NCI-H748 (cell line): ENCODE data around the gene CARS1.

ENCODE experiments used
- DNase-seq: peaks from one replicate; lab custom pipeline; 2025; ENCODE audit not compliant: unreplicated experiment; lab: John Stamatoyannopoulos, UW

CARS1 gene

DNA sequence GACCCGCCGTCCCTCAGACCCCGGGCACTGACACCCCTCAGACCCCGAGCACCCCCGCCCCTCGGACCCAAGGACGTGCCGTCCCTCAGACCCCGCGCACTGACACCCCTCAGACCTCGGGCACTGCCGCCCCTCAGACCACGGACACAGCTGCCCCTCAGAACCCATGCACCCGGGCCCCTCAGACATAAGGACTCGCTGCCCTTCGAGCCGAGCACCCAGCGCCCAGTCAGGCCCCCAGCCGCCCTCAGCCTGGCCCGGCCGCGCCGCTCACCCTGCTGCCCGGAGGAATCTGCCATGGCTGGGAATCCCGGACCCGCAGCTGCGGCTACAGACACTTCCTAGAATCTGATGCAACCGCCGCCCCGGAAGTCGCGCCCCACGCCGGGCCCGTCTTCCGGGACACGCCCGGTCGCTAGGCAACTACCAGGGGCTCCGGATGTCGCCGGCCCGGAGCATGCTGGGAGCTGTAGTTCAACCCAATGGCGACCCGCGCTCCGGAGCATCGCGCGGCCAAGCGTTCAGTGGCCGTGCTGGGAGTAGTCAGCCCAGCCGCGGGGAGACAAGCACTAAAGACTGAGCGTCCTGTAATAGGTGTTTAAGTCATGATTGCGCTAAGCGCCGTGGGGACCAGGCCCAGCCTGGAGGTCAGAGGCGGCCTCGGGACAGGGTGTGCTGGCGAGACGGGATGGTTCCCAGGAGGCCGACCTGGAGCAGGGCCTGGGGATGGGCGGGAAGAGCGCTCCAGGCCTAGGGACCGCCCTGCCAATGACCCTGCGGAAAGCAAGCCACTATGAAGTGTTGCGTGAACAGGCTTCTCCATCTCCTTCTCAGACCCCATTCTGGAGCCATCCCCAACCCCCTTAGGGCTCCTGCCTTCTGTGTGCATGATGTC lies at the start of gene CARS1:
Gene CARS1, minus strand, starts transcription at position 355 of the 895 bp plus-strand sequence. Its CDS starts 56 bp downstream, at position 299.
- peak; percentile 97 for DNase-seq

DNA sequence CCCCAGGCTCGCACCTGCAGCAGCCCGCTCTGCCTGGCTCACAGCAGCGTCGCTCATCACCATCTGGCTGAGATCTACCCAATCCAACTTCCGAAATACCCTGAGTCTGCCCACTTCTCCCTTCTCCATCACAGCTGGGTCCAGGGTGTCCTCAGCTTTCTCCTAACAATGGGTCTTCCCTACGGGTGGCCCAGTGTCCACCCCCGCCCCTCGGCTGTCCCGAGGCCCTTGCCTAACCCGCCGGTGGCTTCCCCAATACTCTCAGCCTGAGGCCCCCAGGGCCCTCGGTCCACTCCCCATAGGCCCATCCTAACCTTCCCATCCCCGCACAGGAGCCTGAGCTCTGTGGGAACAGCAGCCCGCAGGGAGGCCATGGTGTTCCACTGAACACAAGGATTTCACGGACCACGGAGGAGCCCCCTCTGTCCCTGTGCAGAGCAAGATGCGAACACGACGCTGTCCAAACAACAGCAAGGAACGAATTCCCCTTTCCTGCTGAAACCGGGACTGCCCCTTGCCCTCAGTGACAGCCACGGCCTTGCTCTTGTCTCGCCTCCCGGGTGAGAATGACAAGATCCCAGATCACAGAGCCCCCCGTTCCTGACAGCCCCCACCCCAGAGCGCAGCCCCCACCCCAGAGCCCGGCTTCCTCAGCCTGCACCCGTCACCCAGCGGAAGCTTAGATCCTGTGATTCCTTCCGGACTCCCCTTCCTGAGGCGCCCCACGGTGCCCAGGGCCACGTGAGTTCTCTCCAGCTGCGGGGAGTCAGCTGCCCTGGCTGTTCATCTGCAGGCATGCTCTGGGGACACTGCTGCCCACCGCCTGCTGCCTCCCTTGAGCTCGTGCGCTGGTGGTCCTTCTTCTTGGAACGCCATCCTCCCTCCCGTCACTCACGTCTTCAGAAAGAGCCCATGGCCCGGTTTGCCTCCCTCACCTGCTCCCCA lies 48.8 kb upstream of the CARS1 start:
- no peak for DNase-seq

DNA sequence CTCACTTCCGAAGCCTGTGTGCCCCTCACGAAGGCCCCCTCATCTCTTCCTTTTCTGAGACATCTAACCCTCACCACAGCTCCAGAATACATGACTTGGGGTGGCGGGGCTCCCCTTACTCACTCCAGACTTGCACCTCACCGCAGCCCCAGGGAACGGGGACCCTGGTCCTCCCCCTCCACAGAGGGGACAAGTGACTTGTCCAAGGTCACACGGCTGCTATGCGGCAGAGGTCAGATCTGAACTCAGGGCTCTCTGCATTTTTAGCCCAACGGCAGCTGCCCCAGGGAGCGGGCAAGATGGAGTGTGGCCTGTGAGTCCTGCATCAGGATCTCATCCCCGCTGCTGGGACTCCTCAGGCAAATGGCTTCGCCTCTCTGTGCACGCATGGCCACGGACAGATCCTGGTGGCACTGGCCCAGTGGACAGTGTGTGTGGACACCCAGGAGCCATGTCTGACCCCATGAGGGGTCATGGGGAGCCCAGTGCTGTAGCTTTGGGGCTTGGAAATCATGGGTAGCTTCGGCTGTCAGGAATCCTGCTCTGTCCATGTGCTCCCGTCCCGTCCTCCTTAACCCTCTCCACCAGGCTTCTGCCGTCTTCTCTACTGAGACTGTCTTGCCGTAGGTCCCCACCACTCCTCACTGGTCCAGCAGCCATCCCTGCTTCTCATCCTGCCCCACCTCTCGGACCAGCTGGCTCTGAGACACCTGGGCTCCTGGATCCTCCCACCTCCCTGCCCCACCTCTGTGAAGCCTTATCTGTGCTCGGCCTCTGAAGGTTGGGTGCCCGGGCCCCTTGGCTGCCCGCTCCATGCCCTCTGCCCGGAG lies 48.0 kb upstream of the CARS1 start:
- DNase-seq = no peak

DNA sequence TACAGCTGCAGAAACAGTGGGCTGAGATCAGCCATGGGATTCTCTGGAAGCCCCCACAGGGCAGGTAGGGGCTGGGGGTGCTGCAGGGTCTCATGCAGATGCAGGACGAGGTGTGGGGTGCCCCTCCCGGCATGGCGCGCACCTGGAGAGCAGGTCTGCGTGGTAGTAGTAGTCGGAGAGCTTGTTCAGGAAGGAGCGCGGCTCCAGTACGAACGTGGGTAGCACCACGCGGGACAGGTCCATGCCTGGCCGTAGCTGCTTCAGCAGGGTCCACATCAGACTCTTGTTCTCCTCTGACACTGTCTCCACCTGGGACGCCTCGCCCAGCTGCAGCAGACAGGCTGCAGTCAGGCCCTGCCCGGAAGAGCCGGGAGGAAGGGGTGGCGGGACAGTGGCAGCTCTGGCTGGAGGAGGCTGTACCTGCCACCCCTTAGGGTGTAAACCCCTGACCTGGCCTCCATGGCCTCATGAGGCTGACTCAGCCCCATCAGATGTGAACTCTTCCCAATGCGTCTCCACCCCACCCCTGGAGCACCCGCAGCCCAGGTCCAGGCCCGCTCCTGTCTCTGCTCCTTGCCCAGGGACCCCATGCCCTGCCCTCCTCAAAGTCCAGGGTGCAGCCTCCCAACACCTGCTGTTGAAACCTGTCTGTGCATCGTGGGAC lies 47.0 kb upstream of the CARS1 start:
- DNase-seq = no peak

DNA sequence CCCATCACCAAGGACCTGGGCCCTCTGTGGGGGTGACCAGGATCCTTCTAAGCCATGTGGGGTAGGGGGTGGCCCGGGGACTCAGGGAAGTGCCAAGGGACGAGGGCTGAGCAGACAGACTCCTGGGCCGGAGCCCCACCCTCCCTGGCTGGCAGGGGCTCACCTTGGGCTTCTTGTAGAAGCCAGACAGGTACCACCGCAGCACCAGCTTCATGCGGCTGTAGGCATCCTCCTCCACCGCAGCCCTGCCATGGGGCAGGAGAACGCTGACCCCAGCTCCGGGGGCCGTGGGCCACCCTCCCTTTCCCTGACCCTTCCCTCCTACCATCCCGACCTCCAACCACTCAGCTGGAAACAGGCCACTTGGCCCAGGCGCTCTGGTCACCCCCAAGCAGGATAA lies 45.9 kb upstream of the CARS1 start:
- DNase-seq = no peak

DNA sequence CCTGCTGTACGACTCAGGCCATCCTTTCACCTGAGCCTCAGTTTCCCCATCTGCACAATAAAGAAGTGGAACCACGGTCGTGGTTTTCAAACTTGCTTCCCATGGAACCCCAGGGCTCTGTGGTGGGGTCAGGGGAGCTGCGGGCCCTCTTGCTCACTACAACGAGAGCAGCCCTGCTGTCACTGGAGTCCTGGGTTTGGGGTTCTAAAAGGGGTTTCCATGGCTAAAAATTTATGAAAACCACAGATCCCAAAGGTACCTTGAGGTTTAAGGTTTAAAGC lies 45.4 kb upstream of the CARS1 start:
- DNase-seq = no peak

DNA sequence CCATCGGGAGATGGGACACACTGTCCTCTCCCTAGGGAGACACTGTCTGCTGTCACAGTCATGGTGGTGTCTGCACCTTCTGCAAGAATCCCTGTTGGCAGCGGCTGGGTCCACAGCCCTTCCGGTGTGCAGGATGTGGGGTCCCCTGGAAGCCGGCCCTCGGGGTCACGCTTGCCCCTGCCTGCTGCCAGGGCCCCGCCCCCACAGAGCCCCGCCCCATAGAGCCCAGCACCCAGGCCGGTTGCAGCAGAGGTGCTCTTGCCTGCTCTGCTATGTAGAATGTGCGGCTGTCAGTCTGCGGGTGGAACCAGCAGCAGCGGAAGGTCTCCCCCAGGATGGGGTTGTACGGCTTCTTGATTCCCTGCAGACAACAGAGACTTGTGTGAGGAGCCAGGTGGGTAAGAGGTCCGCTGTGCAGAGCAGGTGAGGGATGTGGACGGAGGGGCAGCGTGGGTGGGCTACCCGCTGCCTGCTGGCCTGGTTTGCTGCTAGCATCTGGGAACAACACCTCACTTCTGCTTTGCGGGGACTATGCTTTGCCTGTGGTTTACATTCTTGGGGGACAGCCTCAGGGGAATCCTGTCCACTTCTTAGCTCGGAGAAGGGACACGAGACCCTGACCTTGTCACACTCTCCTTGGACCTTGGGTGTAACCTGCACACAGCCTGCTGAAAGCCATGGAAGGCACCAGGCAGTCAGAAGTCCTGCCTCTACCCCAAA lies 44.9 kb upstream of the CARS1 start:
- no peak for DNase-seq

DNA sequence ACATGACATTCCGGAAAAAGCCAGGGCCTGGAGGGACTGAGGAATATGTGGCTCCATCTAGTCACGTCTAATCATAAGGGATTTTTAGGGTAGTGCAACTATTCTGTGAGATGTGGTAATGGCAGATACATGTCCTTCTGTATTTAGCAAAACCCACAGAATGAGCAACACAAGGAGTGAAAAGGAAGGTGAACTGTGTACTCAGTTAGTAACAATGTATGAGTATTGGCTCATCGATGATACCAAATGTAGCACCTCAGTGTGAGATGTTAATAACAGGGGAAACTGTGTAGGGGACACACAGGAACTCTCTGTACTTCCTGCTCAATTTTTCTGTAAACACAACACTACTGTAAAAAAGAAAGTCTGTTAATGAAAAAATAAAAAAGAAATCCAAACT lies 42.0 kb upstream of the CARS1 start:
- no peak for DNase-seq

DNA sequence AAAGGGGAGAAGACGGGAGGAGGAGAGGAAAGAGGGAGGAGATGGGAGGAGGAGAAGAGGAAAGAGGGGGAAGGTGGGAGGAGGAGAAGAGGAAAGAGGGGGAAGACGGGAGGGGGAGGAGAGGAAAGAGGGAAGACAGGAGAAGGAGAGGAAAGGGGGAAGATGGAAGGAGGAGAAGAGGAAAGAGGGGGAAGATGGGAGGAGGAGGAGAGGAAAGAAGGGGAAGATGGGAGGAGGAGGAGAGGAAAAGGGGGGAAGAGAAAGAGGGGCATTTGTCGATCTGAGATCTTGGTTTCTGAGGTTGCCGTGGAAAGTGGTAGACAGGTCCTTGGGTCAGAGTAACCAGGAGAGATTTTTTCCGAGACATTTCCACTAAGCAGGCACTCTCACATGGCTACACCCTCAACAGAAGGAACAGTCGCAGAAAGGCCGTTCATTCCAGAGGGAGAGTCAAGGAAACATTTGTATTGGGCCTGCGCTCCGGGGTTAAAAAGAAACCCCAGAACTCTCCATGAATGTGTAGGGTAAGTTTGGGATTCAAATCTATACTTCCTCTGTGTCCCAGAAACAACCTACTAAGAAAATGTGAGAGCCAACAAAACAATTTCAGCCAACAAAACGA lies 39.8 kb upstream of the CARS1 start:
- no peak for DNase-seq

DNA sequence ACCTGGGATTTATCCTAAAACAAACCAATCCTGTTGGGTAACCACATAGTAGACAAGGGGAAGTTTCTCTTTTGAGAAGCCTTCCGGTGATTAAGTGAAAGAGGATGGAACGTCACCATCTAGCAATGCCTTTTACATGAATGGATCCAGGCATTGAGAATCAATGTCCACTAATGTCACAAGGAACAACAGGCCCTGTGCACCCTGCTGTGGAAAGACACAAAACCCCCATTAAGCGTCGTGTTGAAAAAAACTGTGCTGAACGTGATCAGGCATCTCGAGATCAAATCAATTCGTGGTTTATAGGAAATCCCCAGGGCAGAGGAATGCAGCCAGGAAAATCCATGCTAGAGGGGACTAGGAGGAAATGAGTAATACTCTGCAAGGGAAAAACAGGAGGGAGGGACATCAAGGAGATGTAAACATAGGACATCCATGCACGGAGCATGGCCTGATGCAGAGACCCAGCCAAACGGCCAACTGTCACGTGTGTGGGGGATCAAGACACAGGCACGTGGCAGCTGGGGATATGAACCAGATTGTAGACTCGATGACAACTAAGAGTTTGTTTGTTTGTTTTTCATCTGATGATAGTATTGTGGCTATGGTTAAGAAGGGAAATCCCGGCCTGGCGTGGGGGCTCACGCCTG lies 38.6 kb upstream of the CARS1 start:
- peak; percentile 18 for DNase-seq

DNA sequence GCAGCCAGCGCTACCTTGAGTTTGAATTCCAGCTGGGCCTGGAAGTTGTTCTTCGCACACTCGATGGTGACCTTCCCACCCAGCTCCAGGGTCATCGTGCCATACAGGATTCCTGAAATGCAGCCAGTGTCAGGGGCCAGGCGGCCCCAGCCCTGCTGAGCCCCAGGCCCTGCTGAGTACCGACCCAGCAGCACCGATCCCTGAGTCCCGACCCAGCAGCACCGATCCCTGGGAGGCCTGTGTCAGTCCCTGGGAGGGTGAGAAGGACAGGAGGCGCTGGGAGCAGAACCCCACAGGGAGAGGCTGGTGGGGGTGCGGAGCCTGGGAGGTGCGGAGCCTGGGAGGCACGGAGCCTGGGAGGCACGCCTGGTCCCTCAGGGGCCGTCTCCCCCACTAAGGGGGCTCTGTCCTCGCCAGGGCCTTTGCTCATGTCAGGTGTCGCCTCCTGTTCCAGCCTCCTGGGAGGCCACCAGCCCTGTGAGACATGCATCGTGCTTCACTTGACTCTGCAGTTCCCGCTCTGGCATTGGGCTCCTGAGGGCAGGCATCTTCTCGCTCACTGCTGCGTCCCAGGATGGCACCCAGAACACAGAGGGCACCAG lies 37.1 kb upstream of the CARS1 start:
- no peak for DNase-seq

DNA sequence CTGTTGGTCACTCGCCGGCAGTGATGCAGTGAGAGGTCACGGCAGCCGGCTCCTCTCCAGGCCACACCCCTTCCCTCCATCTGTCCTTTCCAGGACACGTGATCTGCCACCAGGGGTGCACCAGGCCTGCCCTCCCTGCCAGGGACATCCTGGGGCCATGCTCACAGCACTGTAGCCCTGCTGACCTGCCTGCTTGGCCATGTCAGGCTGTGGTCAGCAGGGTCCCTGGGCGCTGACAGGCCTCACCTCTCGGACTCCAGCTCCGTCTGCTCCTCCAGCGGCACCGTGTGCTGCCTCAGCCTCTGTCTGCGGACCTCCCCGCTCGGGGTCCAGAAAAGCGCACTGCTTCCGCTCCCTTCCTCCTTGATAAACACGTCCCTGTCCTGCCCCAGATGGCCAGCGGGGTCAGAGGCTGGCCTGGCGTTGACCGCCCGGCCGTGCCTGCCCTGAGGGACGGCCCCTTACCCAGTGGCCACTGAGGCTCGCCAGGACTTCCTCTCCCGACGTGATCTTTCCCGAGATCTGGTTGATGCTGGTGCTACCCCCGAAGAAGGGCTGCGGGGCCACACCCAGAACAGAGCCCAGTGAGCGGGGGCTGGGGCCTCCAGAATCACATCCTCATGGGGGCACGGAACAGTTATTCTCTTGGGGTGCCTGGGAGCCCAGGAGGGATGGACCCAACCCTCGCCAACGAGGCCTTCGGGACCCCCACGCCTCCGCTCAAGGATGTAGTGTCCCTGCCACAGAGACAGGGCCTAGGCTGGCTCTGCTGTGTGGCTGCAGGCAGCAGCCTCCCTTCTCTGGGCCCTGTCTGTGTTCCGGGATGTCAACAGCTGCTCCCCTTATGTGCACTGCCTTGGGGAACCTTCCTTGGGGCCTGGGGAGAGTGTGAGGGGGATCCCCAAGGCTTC lies 36.3 kb upstream of the CARS1 start:
- no peak for DNase-seq

DNA sequence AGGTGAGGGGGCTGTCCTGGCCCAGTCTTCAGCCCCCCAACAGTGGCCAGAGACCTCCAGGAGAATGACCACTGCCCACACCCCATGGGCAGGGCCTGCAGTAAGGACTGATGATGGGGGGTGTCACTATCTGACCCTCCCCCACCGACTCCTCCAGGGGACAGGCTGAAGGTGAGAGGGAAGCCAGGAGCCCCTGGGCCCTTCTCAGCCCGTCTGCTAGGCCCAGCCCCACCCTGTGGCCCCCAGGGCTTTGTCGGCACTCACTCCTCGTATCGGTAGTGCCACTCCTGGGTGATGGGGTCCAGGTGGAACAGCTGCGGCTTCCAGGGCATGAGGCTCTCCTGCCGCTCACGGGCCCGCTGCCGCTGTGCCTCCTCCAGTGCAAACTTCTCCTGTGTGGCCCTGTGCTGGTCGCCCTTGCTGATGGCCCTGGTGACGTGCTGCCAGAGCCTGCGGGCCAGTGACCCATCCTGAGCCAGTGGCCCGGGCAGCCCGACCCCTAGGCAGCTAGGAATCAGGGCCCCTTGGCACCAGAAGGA lies 35.4 kb upstream of the CARS1 start:
- DNase-seq = no peak

DNA sequence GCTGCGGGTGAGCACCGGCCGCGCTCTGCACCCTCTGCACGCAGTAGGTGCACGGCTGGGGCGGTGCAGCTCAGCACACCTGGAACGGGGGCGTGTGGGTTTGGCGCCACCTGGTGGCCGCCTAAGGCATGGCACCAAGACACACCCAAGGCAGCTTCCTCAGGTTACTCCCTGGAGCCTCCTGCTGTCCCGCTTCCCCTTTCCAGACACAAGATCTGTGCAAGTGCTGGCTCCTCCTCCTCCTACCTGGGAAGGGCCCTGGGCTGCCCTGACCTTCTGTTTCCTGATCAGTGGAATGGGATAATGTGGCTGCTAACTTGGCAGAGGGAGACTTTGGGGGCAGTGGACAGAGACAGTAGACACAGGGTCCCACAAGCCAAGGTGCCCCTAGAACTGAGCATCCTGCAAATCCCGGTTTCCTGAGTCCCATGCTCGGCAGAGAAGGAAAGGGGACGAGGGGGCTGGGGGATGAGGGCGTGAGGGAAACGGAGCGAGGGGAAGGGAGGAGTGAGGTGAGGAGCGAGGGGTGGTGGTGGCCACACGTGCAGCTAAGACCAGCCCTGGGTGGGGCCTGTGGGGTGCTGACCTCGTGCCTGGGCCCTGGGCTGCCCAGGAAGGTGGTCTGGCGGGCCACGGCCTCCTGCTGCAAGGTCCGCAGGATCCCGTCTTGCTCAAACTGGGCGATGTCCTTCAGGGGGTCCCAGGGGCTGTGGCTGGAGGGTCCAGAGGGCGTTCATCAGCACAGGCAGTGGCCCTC lies 34.8 kb upstream of the CARS1 start:
- DNase-seq = peak; percentile 66

DNA sequence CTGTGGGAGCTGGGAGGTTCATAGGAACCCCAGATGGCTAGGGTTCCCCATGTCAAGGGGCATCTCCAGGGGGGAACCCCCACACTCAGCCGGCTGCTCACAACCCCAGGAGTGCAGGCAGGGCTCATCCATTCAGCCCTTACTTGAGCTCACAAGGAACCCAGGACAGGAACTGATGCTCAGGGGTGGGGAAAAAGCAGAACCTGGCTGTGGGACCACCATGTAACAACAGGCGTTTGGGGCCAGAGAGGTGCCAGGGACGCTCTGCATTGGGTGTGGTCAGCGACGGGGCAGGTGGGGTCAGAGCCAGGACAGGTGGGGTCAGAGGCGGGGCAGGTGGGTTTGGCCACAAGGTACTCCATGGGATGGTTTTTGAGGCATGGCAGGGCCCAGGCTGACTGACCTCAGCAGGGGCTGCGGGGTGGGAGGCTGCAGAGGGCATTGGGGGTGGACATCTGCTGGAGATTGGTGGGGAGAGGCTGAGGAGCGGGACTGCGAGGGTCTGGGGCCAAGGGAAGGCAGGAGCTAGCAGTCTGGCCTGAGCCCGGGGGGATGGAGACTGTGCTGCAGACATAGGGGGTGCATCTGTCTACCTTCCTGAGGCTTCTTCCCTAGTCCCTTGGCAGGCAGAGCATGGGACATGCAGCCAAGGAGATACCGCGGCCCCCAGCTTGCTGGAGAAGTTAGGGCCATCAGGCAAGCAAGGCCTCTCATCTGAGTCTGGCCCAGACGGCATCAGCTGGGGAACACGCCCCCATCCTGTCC lies 34.0 kb upstream of the CARS1 start:
- no peak for DNase-seq
